ENCODE data around the gene TEDC1.
A peak's percentile ranks its signal among the peaks of the same experiment; 100 is the strongest.

GRCh38 chr14:105490572-105491365, at the start of gene TEDC1:
- 0 out of 2 replicates have a peak, but pooled peaks have one; percentile 30 for TF ChIP-seq EP300 (IDR thresholded peaks at IDR 0.05; ENCODE audit: borderline replicate concordance)
- TF ChIP-seq, protein P1, sequence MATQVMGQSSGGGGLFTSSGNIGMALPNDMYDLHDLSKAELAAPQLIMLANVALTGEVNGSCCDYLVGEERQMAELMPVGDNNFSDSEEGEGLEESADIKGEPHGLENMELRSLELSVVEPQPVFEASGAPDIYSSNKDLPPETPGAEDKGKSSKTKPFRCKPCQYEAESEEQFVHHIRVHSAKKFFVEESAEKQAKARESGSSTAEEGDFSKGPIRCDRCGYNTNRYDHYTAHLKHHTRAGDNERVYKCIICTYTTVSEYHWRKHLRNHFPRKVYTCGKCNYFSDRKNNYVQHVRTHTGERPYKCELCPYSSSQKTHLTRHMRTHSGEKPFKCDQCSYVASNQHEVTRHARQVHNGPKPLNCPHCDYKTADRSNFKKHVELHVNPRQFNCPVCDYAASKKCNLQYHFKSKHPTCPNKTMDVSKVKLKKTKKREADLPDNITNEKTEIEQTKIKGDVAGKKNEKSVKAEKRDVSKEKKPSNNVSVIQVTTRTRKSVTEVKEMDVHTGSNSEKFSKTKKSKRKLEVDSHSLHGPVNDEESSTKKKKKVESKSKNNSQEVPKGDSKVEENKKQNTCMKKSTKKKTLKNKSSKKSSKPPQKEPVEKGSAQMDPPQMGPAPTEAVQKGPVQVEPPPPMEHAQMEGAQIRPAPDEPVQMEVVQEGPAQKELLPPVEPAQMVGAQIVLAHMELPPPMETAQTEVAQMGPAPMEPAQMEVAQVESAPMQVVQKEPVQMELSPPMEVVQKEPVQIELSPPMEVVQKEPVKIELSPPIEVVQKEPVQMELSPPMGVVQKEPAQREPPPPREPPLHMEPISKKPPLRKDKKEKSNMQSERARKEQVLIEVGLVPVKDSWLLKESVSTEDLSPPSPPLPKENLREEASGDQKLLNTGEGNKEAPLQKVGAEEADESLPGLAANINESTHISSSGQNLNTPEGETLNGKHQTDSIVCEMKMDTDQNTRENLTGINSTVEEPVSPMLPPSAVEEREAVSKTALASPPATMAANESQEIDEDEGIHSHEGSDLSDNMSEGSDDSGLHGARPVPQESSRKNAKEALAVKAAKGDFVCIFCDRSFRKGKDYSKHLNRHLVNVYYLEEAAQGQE (IDR thresholded peaks at IDR 0.05; ENCODE audit: low read depth): no peak
